MCF 10A (cell line): ENCODE data around the gene MEIS2. TPM values are rescaled to one million over a fixed set of nuclear protein-coding genes. Genes with fewer than 3 reads are reported as not detected.

Experiments used
- BruUV-seq: library from RNA; stranded (reverse); fragments of 400-500 nt; replicated peaks from 2 replicates; lab custom pipeline; 2021; lab: Mats Ljungman, UMichigan
- CTCF ChIA-PET: fragments of 300-600 bp; sonication (Branson Sonifier 250); formaldehyde crosslinking; extraction: SDS; loops from one replicate; lab custom pipeline; 2021; ENCODE audit warnings: antibody characterized with exemption, inconsistent platforms; lab: Yijun Ruan, JAX
- POLR2A ChIA-PET: fragments of 300-600, 350-650 bp; sonication (Branson Sonifier 250); formaldehyde crosslinking; extraction: SDS; loops from one replicate; lab custom pipeline; 2020; ENCODE audit warnings: antibody characterized with exemption, inconsistent platforms; lab: Yijun Ruan, JAX
- DNase-seq: peaks from one replicate; pipeline ENCODE4 v3.0.0-alpha.2; 2018; ENCODE audit not compliant: unreplicated experiment
- H3K27ac Mint-ChIP-seq: one replicate; pipeline ENCODE4 v1.8.0; 2022; ENCODE audit warnings: mild to moderate bottlenecking, low read depth, mixed read lengths; ENCODE audit not compliant: unreplicated experiment
- H3K27me3 Mint-ChIP-seq: one replicate; pipeline ENCODE4 v1.8.0; 2022; ENCODE audit warnings: mixed read lengths; ENCODE audit not compliant: insufficient read depth, unreplicated experiment
- H3K36me3 Mint-ChIP-seq: one replicate; pipeline ENCODE4 v1.8.0; 2022; ENCODE audit warnings: mild to moderate bottlenecking, moderate library complexity, mixed read lengths; ENCODE audit not compliant: insufficient read depth, unreplicated experiment
- H3K4me1 Mint-ChIP-seq: one replicate; pipeline ENCODE4 v1.8.0; 2022; ENCODE audit warnings: mixed read lengths; ENCODE audit not compliant: insufficient read depth, unreplicated experiment
- H3K4me3 Mint-ChIP-seq: one replicate; pipeline ENCODE4 v1.8.0; 2022; ENCODE audit warnings: mild to moderate bottlenecking, moderate library complexity, mixed read lengths; ENCODE audit not compliant: unreplicated experiment
- H3K9me3 Mint-ChIP-seq: one replicate; pipeline ENCODE4 v1.8.0; 2022; ENCODE audit warnings: mixed read lengths; ENCODE audit not compliant: unreplicated experiment
- CTCF ChIP-seq: fragments of 200-600 bp; IDR thresholded peaks from one replicate; pipeline ENCODE4 v1.8.0; 2022; ENCODE audit warnings: antibody characterized with exemption, mild to moderate bottlenecking; ENCODE audit not compliant: unreplicated experiment
- intact Hi-C: fragments of 100-400 bp; cut with micrococcal nuclease; formaldehyde crosslinking; loops from 2 replicates; pipeline ENCODE4 v1.14.1; 2022
- total RNA-seq: library from RNA; stranded (reverse); gene quantifications from 2 replicates; pipeline ENCODE4 v1.2.3, GENCODE V29; 2022

The MEIS2 gene
- total RNA-seq, 1 experiment from 2014 or later, result 6.9 TPM

- no peak overlapping the region for H3K4me3 Mint-ChIP-seq
- H3K27ac Mint-ChIP-seq, result no peak overlapping the region
- no TSS peak for BruUV-seq
- H3K9me3 Mint-ChIP-seq, result no peaks in the 10 kb centered on the region
- intact Hi-C loops, result loop anchor here (10.0 kb wide), 1 partner anchor 1373 kb away; no protein-coding TSS in a partner anchor
- POLR2A ChIA-PET, result no interaction called here
- CTCF ChIA-PET, result interaction anchor here (0.6 kb wide), 1 partner anchor 215 kb away, joined by 3 read pairs; no protein-coding TSS in a partner anchor
- TF ChIP-seq CTCF, result no peak
- H3K4me1 Mint-ChIP-seq, result peaks cover 10% of the 10 kb centered on the region
- no peak for DNase-seq
- peaks cover 37% of the 10 kb centered on the region for H3K27me3 Mint-ChIP-seq
- peaks cover 11% of the 10 kb centered on the region for H3K36me3 Mint-ChIP-seq
Observed at GRCh38 chr15:36887214-36887961, 213.0 kb downstream of the MEIS2 start.

- ChIA-PET POLR2A (no interaction called here), CTCF (interaction anchor here (0.7 kb wide), 1 partner anchor 233 kb away, joined by 3 read pairs; no protein-coding TSS in a partner anchor)
- Mint-ChIP-seq H3K4me3 (no peak overlapping the region), H3K9me3 (no peaks in the 10 kb centered on the region), H3K27me3 (peaks cover 44% of the 10 kb centered on the region), H3K36me3 (peaks cover 7% of the 10 kb centered on the region), H3K27ac (no peak overlapping the region), H3K4me1 (peaks cover 10% of the 10 kb centered on the region)
- no TSS peak for BruUV-seq
- no peak for TF ChIP-seq CTCF
- no peak for DNase-seq
- intact Hi-C loops, result loop anchor here (10.0 kb wide), 1 partner anchor 1372 kb away; no protein-coding TSS in a partner anchor
Observed at GRCh38 chr15:36886701-36887100, 213.6 kb downstream of the MEIS2 start.

GRCh38 chr15:36886191-36886590 is 214.2 kb downstream of the MEIS2 start:
- ChIA-PET POLR2A (no interaction called here), CTCF (interaction anchor here (0.7 to 4.1 kb wide), 3 partner anchors 232 to 398 kb away, joined by 3 to 37 read pairs (median 3); no protein-coding TSS in a partner anchor)
- intact Hi-C loops, result loop anchor here (10.0 kb wide), 1 partner anchor 1371 kb away; no protein-coding TSS in a partner anchor
- Mint-ChIP-seq H3K36me3 (peaks cover 1% of the 10 kb centered on the region), H3K4me1 (peaks cover 10% of the 10 kb centered on the region), H3K4me3 (no peak overlapping the region), H3K9me3 (no peaks in the 10 kb centered on the region), H3K27me3 (peaks cover 49% of the 10 kb centered on the region), H3K27ac (no peak overlapping the region)
- BruUV-seq, result no TSS peak
- no peak for TF ChIP-seq CTCF
- no peak for DNase-seq

- no peaks in the 10 kb centered on the region for H3K36me3 Mint-ChIP-seq
- no peak for TF ChIP-seq CTCF
- H3K4me3 Mint-ChIP-seq, result no peak overlapping the region
- H3K4me1 Mint-ChIP-seq, result peaks cover 10% of the 10 kb centered on the region
- BruUV-seq, result no TSS peak
- CTCF ChIA-PET, result interaction anchor here (0.7 to 4.1 kb wide), 2 partner anchors 249 to 397 kb away, joined by 3 to 37 read pairs; no protein-coding TSS in a partner anchor
- POLR2A ChIA-PET, result no interaction called here
- DNase-seq, result no peak
- no peak overlapping the region for H3K27ac Mint-ChIP-seq
- intact Hi-C loops, result loop anchor here (10.0 kb wide), 1 partner anchor 1371 kb away; no protein-coding TSS in a partner anchor
- peaks cover 53% of the 10 kb centered on the region for H3K27me3 Mint-ChIP-seq
- H3K9me3 Mint-ChIP-seq, result no peaks in the 10 kb centered on the region
Observed at GRCh38 chr15:36885771-36886170, 214.6 kb downstream of the MEIS2 start.
